ENCODE data around the gene LSM3.
A peak's percentile ranks its signal among the peaks of the same experiment; 100 is the strongest.

LSM3 gene

GRCh38 chr3:14178247-14179113, at the start of gene LSM3, which contains the start of gene XPC:
LSM3 (plus strand) TSS chr3:14178817; CDS start chr3:14178861, 44 bp downstream.
XPC (minus strand) TSS chr3:14178601; CDS start chr3:14178568, 33 bp downstream.
- DNase-seq = peak; percentile 95

GRCh38 chr3:14129296-14129695, 49.3 kb upstream of the LSM3 start:
- no peak for DNase-seq

GRCh38 chr3:14130230-14130629, 48.4 kb upstream of the LSM3 start:
- DNase-seq = no peak

GRCh38 chr3:14130707-14131106, 47.9 kb upstream of the LSM3 start:
- DNase-seq = no peak

GRCh38 chr3:14131134-14131533, 47.5 kb upstream of the LSM3 start:
- no peak for DNase-seq

- no peak for DNase-seq
These were observed 46.5 kb upstream of the LSM3 start for GRCh38 chr3:14132120-14132519.

- DNase-seq = no peak
These were observed 45.9 kb upstream of the LSM3 start for GRCh38 chr3:14132689-14133088.

GRCh38 chr3:14133188-14133800, 45.3 kb upstream of the LSM3 start:
- DNase-seq = no peak

GRCh38 chr3:14133876-14134275, 44.7 kb upstream of the LSM3 start:
- DNase-seq = no peak

- no peak for DNase-seq
These were observed 44.3 kb upstream of the LSM3 start for GRCh38 chr3:14134291-14134690.

GRCh38 chr3:14135581-14135980, 43.0 kb upstream of the LSM3 start:
- no peak for DNase-seq

- DNase-seq = no peak
These were observed 41.6 kb upstream of the LSM3 start for GRCh38 chr3:14137004-14137403.

GRCh38 chr3:14137445-14137844, 41.2 kb upstream of the LSM3 start:
- no peak for DNase-seq

GRCh38 chr3:14138109-14138877, 40.3 kb upstream of the LSM3 start:
- no peak for DNase-seq

GRCh38 chr3:14138878-14139655, 39.5 kb upstream of the LSM3 start:
- DNase-seq = no peak

- no peak for DNase-seq
These were observed 38.8 kb upstream of the LSM3 start for GRCh38 chr3:14139771-14140170.

GRCh38 chr3:14140668-14141067, 37.9 kb upstream of the LSM3 start:
- no peak for DNase-seq

GRCh38 chr3:14141144-14141543, 37.5 kb upstream of the LSM3 start:
- no peak for DNase-seq

GRCh38 chr3:14141602-14142341, 36.8 kb upstream of the LSM3 start:
- DNase-seq = peak; percentile 70

GRCh38 chr3:14142567-14143270, 35.9 kb upstream of the LSM3 start:
- no peak for DNase-seq

All from GDM1 (cell line).